ENCODE data around the gene TRMT11. TPM values are rescaled to one million over a fixed set of nuclear protein-coding genes. Genes with fewer than 3 reads are reported as not detected.

Gene TRMT11
- polyA plus RNA-seq, 1 donor (not counting 4 experiments of a cell fraction or from before 2014, with no cell fraction given): 23.0 TPM

GRCh38 chr6:125979101-125979500, 7.2 kb upstream of the TRMT11 start:
- TF ChIP-seq CTCF (optimal IDR thresholded peaks at IDR 0.05 in 1 of 3, IDR thresholded peaks at IDR 0.05 in 1 of 3, conservative IDR thresholded peaks at IDR 0.05 in 1 of 3; ENCODE audit: extremely low read depth in 1 of 3, insufficient read depth in 2 of 3, low read length in 3 of 3) (no peak), EZH2 (IDR thresholded peaks at IDR 0.05; ENCODE audit: low read length) (no peak)
- FAIRE-seq (no peak), DNase-seq (ENCODE audit: low read depth, low spot score) (no peak)
- H3K4me3 ChIP-seq (ENCODE audit: control insufficient read depth in 2 of 3, extremely low read depth in 1 of 3, insufficient read depth in 2 of 3, low read depth in 1 of 3, low read length in 3 of 3): no peak overlapping the region
- no peaks in the 10 kb centered on the region for H3K9me1 ChIP-seq (ENCODE audit: control insufficient read depth, extremely low read depth, insufficient read depth, low read length)
- no peak overlapping the region for H2AFZ ChIP-seq (ENCODE audit: control insufficient read depth, low read length)
- dilution Hi-C loops (cut with MboI; ENCODE audit: extremely low pct_ligation_motif_present, low sequenced_read_pairs): no loop called here
- no peak overlapping the region for H3K27ac ChIP-seq (ENCODE audit: control insufficient read depth, insufficient read depth, low read length)
- no peaks in the 10 kb centered on the region for H3K79me2 ChIP-seq (ENCODE audit: control insufficient read depth, insufficient read depth, low read length)
- H3K9ac ChIP-seq (ENCODE audit: control insufficient read depth, extremely low read depth, insufficient read depth, low read length): no peak overlapping the region
- H3K4me1 ChIP-seq (ENCODE audit: control insufficient read depth, extremely low read depth, insufficient read depth, low read length): peaks cover 4% of the 10 kb centered on the region
- H4K20me1 ChIP-seq (ENCODE audit: control insufficient read depth, extremely low read depth, insufficient read depth, low read length): no peaks in the 10 kb centered on the region
- H3K36me3 ChIP-seq (ENCODE audit: control insufficient read depth in 2 of 2, extremely low read depth in 1 of 2, insufficient read depth in 2 of 2, low read length in 2 of 2): peaks cover 0 to 6% of the 10 kb centered on the region in 2 experiments
- no peaks in the 10 kb centered on the region for H3K9me3 ChIP-seq (ENCODE audit: control insufficient read depth, low read depth, low read length)
- H3K4me2 ChIP-seq (ENCODE audit: control insufficient read depth, extremely low read depth, insufficient read depth, low read depth, low read length): no peak overlapping the region
- H3K27me3 ChIP-seq (ENCODE audit: control insufficient read depth, extremely low read depth, insufficient read depth, low read length): no peaks in the 10 kb centered on the region

GRCh38 chr6:125981571-125982185, 4.7 kb upstream of the TRMT11 start:
- Histone ChIP-seq H3K4me2 (ENCODE audit: control insufficient read depth, extremely low read depth, insufficient read depth, low read depth, low read length) (no peak overlapping the region), H3K4me1 (ENCODE audit: control insufficient read depth, extremely low read depth, insufficient read depth, low read length) (peaks cover 11% of the 10 kb centered on the region), H3K79me2 (ENCODE audit: control insufficient read depth, insufficient read depth, low read length) (peaks cover 6% of the 10 kb centered on the region), H3K27me3 (ENCODE audit: control insufficient read depth, extremely low read depth, insufficient read depth, low read length) (no peaks in the 10 kb centered on the region), H2AFZ (ENCODE audit: control insufficient read depth, low read length) (no peak overlapping the region), H3K9ac (ENCODE audit: control insufficient read depth, extremely low read depth, insufficient read depth, low read length) (no peak overlapping the region), H3K9me1 (ENCODE audit: control insufficient read depth, extremely low read depth, insufficient read depth, low read length) (peaks cover 2% of the 10 kb centered on the region), H3K4me3 (ENCODE audit: control insufficient read depth in 2 of 3, extremely low read depth in 1 of 3, insufficient read depth in 2 of 3, low read depth in 1 of 3, low read length in 3 of 3) (no peak overlapping the region), H3K36me3 (ENCODE audit: control insufficient read depth in 2 of 2, extremely low read depth in 1 of 2, insufficient read depth in 2 of 2, low read length in 2 of 2) (peaks cover 0 to 1% of the 10 kb centered on the region in 2 experiments), H4K20me1 (ENCODE audit: control insufficient read depth, extremely low read depth, insufficient read depth, low read length) (no peaks in the 10 kb centered on the region), H3K27ac (ENCODE audit: control insufficient read depth, insufficient read depth, low read length) (no peak overlapping the region), H3K9me3 (ENCODE audit: control insufficient read depth, low read depth, low read length) (no peaks in the 10 kb centered on the region)
- TF ChIP-seq EZH2 (IDR thresholded peaks at IDR 0.05; ENCODE audit: low read length): no peak
- no peak for TF ChIP-seq CTCF (optimal IDR thresholded peaks at IDR 0.05 in 1 of 3, IDR thresholded peaks at IDR 0.05 in 1 of 3, conservative IDR thresholded peaks at IDR 0.05 in 1 of 3; ENCODE audit: extremely low read depth in 1 of 3, insufficient read depth in 2 of 3, low read length in 3 of 3)
- no peak for FAIRE-seq
- dilution Hi-C loops (cut with MboI; ENCODE audit: extremely low pct_ligation_motif_present, low sequenced_read_pairs): no loop called here
- no peak for DNase-seq (ENCODE audit: low read depth, low spot score)
